Astrocyte (in vitro differentiated cells and primary cell): Measurements from ENCODE around the gene ARRDC4. TPM values are rescaled to one million over a fixed set of nuclear protein-coding genes. Genes with fewer than 3 reads are reported as not detected.

Experiments used
- DNase-seq: peaks from one replicate; pipeline ENCODE4 v3.0.0-alpha.2; 2010; ENCODE audit warnings: low read depth
- FAIRE-seq: peaks from 2 replicates; lab custom pipeline; 2011; peaks lifted over from hg19 to GRCh38; lab: Jason Lieb, UNC
- H2AFZ ChIP-seq: 2 replicates; pipeline ENCODE4 v1.6.0; 2012; ENCODE audit warnings: low read depth, low read length, inconsistent platforms
- H3K27ac ChIP-seq: 2 replicates; pipeline ENCODE4 v1.5.1; 2011; ENCODE audit warnings: low read depth, low read length, inconsistent platforms
- H3K27me3 ChIP-seq: 2 replicates; pipeline ENCODE4 v1.6.0; 2011; ENCODE audit warnings: low read length, inconsistent platforms; ENCODE audit not compliant: insufficient read depth
- H3K36me3 ChIP-seq: 2 replicates; pipeline ENCODE4 v1.5.1; 2011; ENCODE audit warnings: low read length, inconsistent platforms; ENCODE audit not compliant: insufficient read depth
- H3K4me1 ChIP-seq: 2 replicates; pipeline ENCODE4 v1.5.1; 2011; ENCODE audit warnings: low read length, inconsistent platforms; ENCODE audit not compliant: insufficient read depth
- H3K4me2 ChIP-seq: 2 replicates; pipeline ENCODE4 v1.6.0; 2012; ENCODE audit warnings: low read length, inconsistent platforms
- H3K4me3 ChIP-seq: 2 replicates; pipeline ENCODE4 v1.5.1; 2011; ENCODE audit warnings: low read depth, mild to moderate bottlenecking, low read length, inconsistent platforms; ENCODE audit not compliant: insufficient read depth
- H3K79me2 ChIP-seq: 2 replicates; pipeline ENCODE4 v1.6.0; 2012; ENCODE audit warnings: mild to moderate bottlenecking, low read length, inconsistent platforms; ENCODE audit not compliant: insufficient read depth
- H3K9ac ChIP-seq: 2 replicates; pipeline ENCODE4 v1.6.0; 2012; ENCODE audit warnings: mild to moderate bottlenecking, low read length, inconsistent platforms
- H3K9me3 ChIP-seq: 2 replicates; pipeline ENCODE4 v1.5.1; 2012; ENCODE audit warnings: low read depth, mild to moderate bottlenecking, low read length, inconsistent platforms; ENCODE audit not compliant: insufficient read depth
- H4K20me1 ChIP-seq: 2 replicates; pipeline ENCODE4 v1.6.0; 2012; ENCODE audit warnings: low read length, inconsistent platforms; ENCODE audit not compliant: insufficient read depth
- H3K27ac Mint-ChIP-seq: one replicate; pipeline ENCODE4 v1.8.0; 2021; ENCODE audit warnings: mild to moderate bottlenecking, mixed read lengths; ENCODE audit not compliant: unreplicated experiment
- H3K27me3 Mint-ChIP-seq: one replicate; pipeline ENCODE4 v1.8.0; 2021; ENCODE audit warnings: low read depth, mixed read lengths; ENCODE audit not compliant: unreplicated experiment
- H3K36me3 Mint-ChIP-seq: one replicate; pipeline ENCODE4 v1.8.0; 2021; ENCODE audit warnings: low read depth, mixed read lengths; ENCODE audit not compliant: unreplicated experiment
- H3K4me1 Mint-ChIP-seq: one replicate; pipeline ENCODE4 v1.8.0; 2021; ENCODE audit warnings: low read depth, mixed read lengths; ENCODE audit not compliant: unreplicated experiment
- H3K4me3 Mint-ChIP-seq: one replicate; pipeline ENCODE4 v1.8.0; 2021; ENCODE audit warnings: mild to moderate bottlenecking, moderate library complexity, mixed read lengths; ENCODE audit not compliant: unreplicated experiment
- H3K9me3 Mint-ChIP-seq: one replicate; pipeline ENCODE4 v1.8.0; 2021; ENCODE audit warnings: mild to moderate bottlenecking, mixed read lengths; ENCODE audit not compliant: unreplicated experiment
- EZH2 ChIP-seq: IDR thresholded peaks from 2 replicates; pipeline ENCODE4 v1.6.1; 2012; ENCODE audit warnings: mild to moderate bottlenecking, low read length, inconsistent platforms; ENCODE audit not compliant: insufficient read depth
- total RNA-seq: library from RNA; stranded (reverse); gene quantifications from 2 replicates; pipeline ENCODE4 v1.2.1, GENCODE V29; 2021
- TF ChIP-seq, protein P1 (sequence below): IDR thresholded peaks from 2 replicates; pipeline ENCODE4 v1.5.1; 2011; ENCODE audit warnings: low read depth, mild to moderate bottlenecking, inconsistent platforms, low read length, moderate library complexity; ENCODE audit not compliant: insufficient read depth

Gene ARRDC4
- total RNA-seq, 1 donor from 2014 or later, result 30.4 TPM

DNA sequence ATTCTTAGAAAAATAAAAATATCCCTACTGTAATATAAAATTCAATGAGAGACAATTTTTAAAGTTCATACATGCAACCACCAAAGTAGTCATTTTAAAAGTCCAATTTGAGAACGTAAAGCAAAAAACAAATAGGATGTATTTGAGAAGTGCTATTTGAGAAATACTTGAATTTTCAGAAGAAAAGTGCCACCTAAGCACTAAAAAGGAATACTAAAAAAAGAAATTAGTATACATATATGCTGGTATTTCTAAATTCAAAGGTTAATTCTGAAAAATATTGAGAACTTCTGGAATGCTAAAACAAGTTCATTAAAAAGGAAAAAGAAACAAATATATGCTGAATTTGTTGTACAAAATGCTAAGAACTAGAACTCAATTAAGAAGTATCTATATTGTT lies 29.2 kb upstream of the ARRDC4 start:
- no peaks in the 10 kb centered on the region for H3K4me1 Mint-ChIP-seq
- no peak overlapping the region for H3K4me3 ChIP-seq
- peaks cover 15% of the 10 kb centered on the region for H3K9me3 Mint-ChIP-seq
- H3K4me3 Mint-ChIP-seq, result no peak overlapping the region
- H3K9me3 ChIP-seq, result no peaks in the 10 kb centered on the region
- no peaks in the 10 kb centered on the region for H3K36me3 Mint-ChIP-seq
- H2AFZ ChIP-seq, result no peak overlapping the region
- no peak for DNase-seq
- no peak overlapping the region for H3K4me2 ChIP-seq
- H3K27ac Mint-ChIP-seq, result no peak overlapping the region
- no peaks in the 10 kb centered on the region for H3K36me3 ChIP-seq
- H4K20me1 ChIP-seq, result no peaks in the 10 kb centered on the region
- H3K9ac ChIP-seq, result no peak overlapping the region
- no peaks in the 10 kb centered on the region for H3K27me3 Mint-ChIP-seq
- H3K79me2 ChIP-seq, result no peaks in the 10 kb centered on the region
- FAIRE-seq, result no peak
- H3K27ac ChIP-seq, result no peak overlapping the region
- no peak for TF ChIP-seq EZH2
- TF ChIP-seq, protein P1, sequence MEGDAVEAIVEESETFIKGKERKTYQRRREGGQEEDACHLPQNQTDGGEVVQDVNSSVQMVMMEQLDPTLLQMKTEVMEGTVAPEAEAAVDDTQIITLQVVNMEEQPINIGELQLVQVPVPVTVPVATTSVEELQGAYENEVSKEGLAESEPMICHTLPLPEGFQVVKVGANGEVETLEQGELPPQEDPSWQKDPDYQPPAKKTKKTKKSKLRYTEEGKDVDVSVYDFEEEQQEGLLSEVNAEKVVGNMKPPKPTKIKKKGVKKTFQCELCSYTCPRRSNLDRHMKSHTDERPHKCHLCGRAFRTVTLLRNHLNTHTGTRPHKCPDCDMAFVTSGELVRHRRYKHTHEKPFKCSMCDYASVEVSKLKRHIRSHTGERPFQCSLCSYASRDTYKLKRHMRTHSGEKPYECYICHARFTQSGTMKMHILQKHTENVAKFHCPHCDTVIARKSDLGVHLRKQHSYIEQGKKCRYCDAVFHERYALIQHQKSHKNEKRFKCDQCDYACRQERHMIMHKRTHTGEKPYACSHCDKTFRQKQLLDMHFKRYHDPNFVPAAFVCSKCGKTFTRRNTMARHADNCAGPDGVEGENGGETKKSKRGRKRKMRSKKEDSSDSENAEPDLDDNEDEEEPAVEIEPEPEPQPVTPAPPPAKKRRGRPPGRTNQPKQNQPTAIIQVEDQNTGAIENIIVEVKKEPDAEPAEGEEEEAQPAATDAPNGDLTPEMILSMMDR, result no peak
- H3K4me1 ChIP-seq, result no peaks in the 10 kb centered on the region
- H3K27me3 ChIP-seq, result no peaks in the 10 kb centered on the region

DNA sequence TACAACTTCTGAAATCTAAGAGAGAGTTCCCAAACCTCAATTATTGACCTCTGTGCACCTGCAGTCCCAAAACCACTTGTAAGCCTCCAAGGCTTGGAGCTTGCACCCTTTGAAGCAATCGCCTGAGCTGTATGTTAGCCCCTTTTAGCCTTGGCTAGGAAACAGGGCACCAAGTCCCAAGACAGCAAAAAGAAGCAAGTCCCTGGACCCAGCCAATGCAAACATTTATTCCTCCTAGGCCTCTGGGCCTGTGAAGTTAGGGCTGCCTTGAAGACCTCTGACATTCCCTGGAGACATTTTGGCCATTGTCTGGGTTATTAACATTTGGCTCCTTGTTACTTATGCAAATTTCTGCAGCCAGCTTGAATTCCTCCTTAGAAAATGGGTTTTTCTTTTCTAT lies 26.9 kb upstream of the ARRDC4 start:
- Histone ChIP-seq H3K4me1 (no peaks in the 10 kb centered on the region), H3K9ac (no peak overlapping the region), H4K20me1 (no peaks in the 10 kb centered on the region), H3K4me2 (no peak overlapping the region), H3K4me3 (no peak overlapping the region), H2AFZ (no peak overlapping the region), H3K27me3 (no peaks in the 10 kb centered on the region), H3K9me3 (no peaks in the 10 kb centered on the region), H3K36me3 (no peaks in the 10 kb centered on the region), H3K27ac (no peak overlapping the region), H3K79me2 (no peaks in the 10 kb centered on the region)
- Mint-ChIP-seq H3K27me3 (no peaks in the 10 kb centered on the region), H3K9me3 (peaks cover 15% of the 10 kb centered on the region), H3K27ac (no peak overlapping the region), H3K4me3 (no peak overlapping the region), H3K4me1 (no peaks in the 10 kb centered on the region), H3K36me3 (no peaks in the 10 kb centered on the region)
- DNase-seq (no peak), FAIRE-seq (peak; percentile 63)
- TF ChIP-seq, protein P1, result no peak

DNA sequence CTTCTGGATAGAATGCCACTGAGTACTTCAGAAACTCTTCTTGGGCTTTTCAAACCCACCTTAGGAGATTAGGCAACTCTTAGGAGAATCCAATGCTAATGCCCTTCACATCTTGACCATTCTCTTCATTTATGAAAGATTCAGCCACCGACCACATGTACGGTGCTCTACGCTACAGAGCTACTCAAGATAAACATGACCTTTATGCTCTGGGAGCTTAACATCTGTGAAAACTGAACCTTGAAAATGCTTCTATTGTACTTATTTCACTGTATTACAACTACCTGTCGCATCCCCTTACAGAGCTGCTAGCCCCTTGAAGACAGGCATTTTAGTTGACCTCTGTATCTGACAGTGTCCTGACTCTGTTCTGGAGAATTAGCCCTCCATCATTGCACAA lies 19.5 kb upstream of the ARRDC4 start:
- no peak overlapping the region for H3K27ac ChIP-seq
- Mint-ChIP-seq H3K27ac (no peak overlapping the region), H3K27me3 (peaks cover 2% of the 10 kb centered on the region), H3K4me3 (no peak overlapping the region), H3K36me3 (no peaks in the 10 kb centered on the region), H3K9me3 (no peaks in the 10 kb centered on the region), H3K4me1 (no peaks in the 10 kb centered on the region)
- H3K4me1 ChIP-seq, result no peaks in the 10 kb centered on the region
- no peaks in the 10 kb centered on the region for H3K9me3 ChIP-seq
- H3K4me2 ChIP-seq, result no peak overlapping the region
- no peak overlapping the region for H3K9ac ChIP-seq
- H3K4me3 ChIP-seq, result no peak overlapping the region
- H3K27me3 ChIP-seq, result no peaks in the 10 kb centered on the region
- DNase-seq (no peak), FAIRE-seq (no peak)
- no peaks in the 10 kb centered on the region for H3K36me3 ChIP-seq
- TF ChIP-seq, protein P1, result no peak
- TF ChIP-seq EZH2, result no peak
- H3K79me2 ChIP-seq, result no peaks in the 10 kb centered on the region
- H4K20me1 ChIP-seq, result no peaks in the 10 kb centered on the region
- no peak overlapping the region for H2AFZ ChIP-seq
